ENCODE results near the gene EVI5L. TPM values are rescaled to one million over a fixed set of nuclear protein-coding genes. Genes with fewer than 3 reads are reported as not detected.

Gene EVI5L
- total and polyA plus RNA-seq, 2 of the 13 experiments (the other 11 are each of a cell fraction or from before 2014, with no cell fraction given): 1.7 to 2.4 TPM

DNA sequence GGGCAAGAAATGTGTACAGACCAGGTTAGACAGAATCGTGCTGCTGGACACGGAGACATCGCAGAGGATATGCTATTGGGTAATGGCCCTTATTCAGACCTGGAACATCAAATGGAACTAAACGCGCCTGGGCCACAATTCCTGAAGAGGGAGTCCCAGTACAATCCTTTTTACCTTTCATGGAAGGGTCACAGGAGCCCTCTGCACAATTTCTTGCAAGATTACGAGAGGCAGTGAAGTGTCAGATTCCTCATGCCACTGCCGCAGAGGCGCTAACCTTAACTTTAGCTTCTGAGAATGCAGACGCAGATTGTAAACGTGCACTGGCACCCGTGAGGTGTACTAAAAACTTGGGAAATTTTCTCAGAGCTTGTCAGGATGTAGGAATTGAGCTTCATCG lies 48.9 kb upstream of the EVI5L start:
- Histone ChIP-seq H3K4me3 (replicated peaks in 1 of 3; ENCODE audit: insufficient read depth in 1 of 3, low read depth in 2 of 3, low read length in 3 of 3) (no peak overlapping the region), H3K4me2 (ENCODE audit: low read depth, low read length) (no peak overlapping the region), H3K27ac (ENCODE audit: extremely low read length, insufficient read depth, low read length) (no peak overlapping the region), H3K79me2 (ENCODE audit: insufficient read depth, low read length) (no peaks in the 10 kb centered on the region), H3K4me1 (ENCODE audit: insufficient read depth, low read length) (no peaks in the 10 kb centered on the region), H3K27me3 (ENCODE audit: control insufficient read depth in 1 of 2, insufficient read depth in 2 of 2, low read length in 2 of 2) (peaks cover 0 to 38% of the 10 kb centered on the region in 2 experiments; a peak in 2 of 5 replicates), H2AFZ (ENCODE audit: low read length) (no peak overlapping the region), H4K20me1 (ENCODE audit: insufficient read depth, low read length) (no peaks in the 10 kb centered on the region; the same call in 1 of the 2 replicates), H3K36me3 (replicated peaks in 1 of 2; ENCODE audit: control insufficient read depth in 1 of 2, insufficient read depth in 2 of 2, low read length in 2 of 2) (no peaks in the 10 kb centered on the region), H3K9ac (ENCODE audit: insufficient read depth, low read depth, low read length) (no peak overlapping the region), H3K9me3 (ENCODE audit: low read length) (no peaks in the 10 kb centered on the region)
- TF ChIP-seq ZFAT (CRISPR knock-in tag; conservative IDR thresholded peaks at IDR 0.05) (no peak), ZNF614 (CRISPR knock-in tag; IDR thresholded peaks at IDR 0.05; ENCODE audit: borderline replicate concordance) (no peak), ZNF766 (CRISPR knock-in tag; IDR thresholded peaks at IDR 0.05; ENCODE audit: borderline replicate concordance) (no peak), SMYD3 (CRISPR knock-in tag; IDR thresholded peaks at IDR 0.05) (no peak), ZNF101 (CRISPR knock-in tag; IDR thresholded peaks at IDR 0.05; ENCODE audit: borderline replicate concordance, low read depth) (no peak), ZC3H4 (CRISPR knock-in tag; IDR thresholded peaks at IDR 0.05; ENCODE audit: borderline replicate concordance) (no peak), HMG20A (CRISPR knock-in tag; IDR thresholded peaks at IDR 0.05; ENCODE audit: borderline replicate concordance) (no peak), KDM4B (CRISPR knock-in tag; IDR thresholded peaks at IDR 0.05) (no peak), CHD2 (IDR thresholded peaks at IDR 0.05; ENCODE audit: low read depth, low read length) (no peak), SAFB2 (CRISPR knock-in tag; IDR thresholded peaks at IDR 0.05; ENCODE audit: borderline replicate concordance, low read depth) (no peak), ZNF776 (CRISPR knock-in tag; IDR thresholded peaks at IDR 0.05) (no peak), ZNF75D (CRISPR knock-in tag; IDR thresholded peaks at IDR 0.05; ENCODE audit: borderline replicate concordance) (no peak), HCFC1 (IDR thresholded peaks at IDR 0.05; ENCODE audit: low read depth, low read length) (no peak), ZNF33A (CRISPR knock-in tag; IDR thresholded peaks at IDR 0.05; ENCODE audit: borderline replicate concordance) (no peak), TAF15 (IDR thresholded peaks at IDR 0.05; ENCODE audit: low read depth, low read length, poor library complexity, severe bottlenecking) (no peak), GZF1 (CRISPR knock-in tag; IDR thresholded peaks at IDR 0.05) (no peak), ZNF761 (CRISPR knock-in tag; conservative IDR thresholded peaks at IDR 0.05) (no peak)
- TF ChIP-seq, protein P1, sequence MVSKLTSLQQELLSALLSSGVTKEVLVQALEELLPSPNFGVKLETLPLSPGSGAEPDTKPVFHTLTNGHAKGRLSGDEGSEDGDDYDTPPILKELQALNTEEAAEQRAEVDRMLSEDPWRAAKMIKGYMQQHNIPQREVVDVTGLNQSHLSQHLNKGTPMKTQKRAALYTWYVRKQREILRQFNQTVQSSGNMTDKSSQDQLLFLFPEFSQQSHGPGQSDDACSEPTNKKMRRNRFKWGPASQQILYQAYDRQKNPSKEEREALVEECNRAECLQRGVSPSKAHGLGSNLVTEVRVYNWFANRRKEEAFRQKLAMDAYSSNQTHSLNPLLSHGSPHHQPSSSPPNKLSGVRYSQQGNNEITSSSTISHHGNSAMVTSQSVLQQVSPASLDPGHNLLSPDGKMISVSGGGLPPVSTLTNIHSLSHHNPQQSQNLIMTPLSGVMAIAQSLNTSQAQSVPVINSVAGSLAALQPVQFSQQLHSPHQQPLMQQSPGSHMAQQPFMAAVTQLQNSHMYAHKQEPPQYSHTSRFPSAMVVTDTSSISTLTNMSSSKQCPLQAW (CRISPR knock-in tag; IDR thresholded peaks at IDR 0.05): no peak
- TF ChIP-seq, protein P2, sequence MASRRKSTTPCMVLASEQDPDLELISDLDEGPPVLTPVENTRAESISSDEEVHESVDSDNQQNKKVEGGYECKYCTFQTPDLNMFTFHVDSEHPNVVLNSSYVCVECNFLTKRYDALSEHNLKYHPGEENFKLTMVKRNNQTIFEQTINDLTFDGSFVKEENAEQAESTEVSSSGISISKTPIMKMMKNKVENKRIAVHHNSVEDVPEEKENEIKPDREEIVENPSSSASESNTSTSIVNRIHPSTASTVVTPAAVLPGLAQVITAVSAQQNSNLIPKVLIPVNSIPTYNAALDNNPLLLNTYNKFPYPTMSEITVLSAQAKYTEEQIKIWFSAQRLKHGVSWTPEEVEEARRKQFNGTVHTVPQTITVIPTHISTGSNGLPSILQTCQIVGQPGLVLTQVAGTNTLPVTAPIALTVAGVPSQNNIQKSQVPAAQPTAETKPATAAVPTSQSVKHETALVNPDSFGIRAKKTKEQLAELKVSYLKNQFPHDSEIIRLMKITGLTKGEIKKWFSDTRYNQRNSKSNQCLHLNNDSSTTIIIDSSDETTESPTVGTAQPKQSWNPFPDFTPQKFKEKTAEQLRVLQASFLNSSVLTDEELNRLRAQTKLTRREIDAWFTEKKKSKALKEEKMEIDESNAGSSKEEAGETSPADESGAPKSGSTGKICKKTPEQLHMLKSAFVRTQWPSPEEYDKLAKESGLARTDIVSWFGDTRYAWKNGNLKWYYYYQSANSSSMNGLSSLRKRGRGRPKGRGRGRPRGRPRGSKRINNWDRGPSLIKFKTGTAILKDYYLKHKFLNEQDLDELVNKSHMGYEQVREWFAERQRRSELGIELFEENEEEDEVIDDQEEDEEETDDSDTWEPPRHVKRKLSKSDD (CRISPR knock-in tag; IDR thresholded peaks at IDR 0.05; ENCODE audit: low read depth): no peak
- in situ Hi-C loops (cut with HindIII; ENCODE audit: extremely low pct_ligation_motif_present, low pct_unique_long_range_greater_than_20kb): no loop called here
- POLR2A ChIA-PET: no interaction called here
- DNase-seq (ENCODE audit: low spot score) (no peak), ATAC-seq (no peak), FAIRE-seq (no peak)
- WGBS (ENCODE audit: low lambda C conversion rate): 21% methylated on average over 12 of the region's 12 CpGs
- BruUV-seq (replicated peaks): no TSS peak
- CTCF ChIA-PET (ENCODE audit: low intra/inter-chr PET ratio, low total read pairs): no interaction called here
- intact Hi-C loops (cut with micrococcal nuclease; ENCODE audit: unreplicated experiment): no loop called here
